NCI-H748 (cell line): ENCODE measurements around the gene MYH14.
"Not testable (repeated sequence)": the region's sequence is repeated elsewhere in the genome, so short reads cannot be mapped to it uniquely, and the experiment has no call there.

Experiments
- DNase-seq: peaks from one replicate; lab custom pipeline; 2025; ENCODE audit not compliant: unreplicated experiment; lab: John Stamatoyannopoulos, UW

The MYH14 gene

DNA sequence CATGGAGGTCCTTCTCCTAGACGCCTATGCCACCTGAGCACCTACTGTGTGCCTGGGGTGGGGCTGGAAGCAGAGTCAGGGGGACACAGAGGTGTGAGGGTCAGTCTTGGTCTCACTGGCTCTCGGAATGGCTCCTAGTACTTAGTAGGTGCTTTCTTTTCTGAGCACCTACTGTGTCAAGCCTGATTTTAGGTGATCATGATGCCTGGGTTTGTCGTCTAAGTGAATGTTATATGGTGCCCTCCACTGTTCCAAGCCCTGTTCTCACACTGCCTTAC is 20.0 kb downstream of the MYH14 start:
- no peak for DNase-seq

DNA sequence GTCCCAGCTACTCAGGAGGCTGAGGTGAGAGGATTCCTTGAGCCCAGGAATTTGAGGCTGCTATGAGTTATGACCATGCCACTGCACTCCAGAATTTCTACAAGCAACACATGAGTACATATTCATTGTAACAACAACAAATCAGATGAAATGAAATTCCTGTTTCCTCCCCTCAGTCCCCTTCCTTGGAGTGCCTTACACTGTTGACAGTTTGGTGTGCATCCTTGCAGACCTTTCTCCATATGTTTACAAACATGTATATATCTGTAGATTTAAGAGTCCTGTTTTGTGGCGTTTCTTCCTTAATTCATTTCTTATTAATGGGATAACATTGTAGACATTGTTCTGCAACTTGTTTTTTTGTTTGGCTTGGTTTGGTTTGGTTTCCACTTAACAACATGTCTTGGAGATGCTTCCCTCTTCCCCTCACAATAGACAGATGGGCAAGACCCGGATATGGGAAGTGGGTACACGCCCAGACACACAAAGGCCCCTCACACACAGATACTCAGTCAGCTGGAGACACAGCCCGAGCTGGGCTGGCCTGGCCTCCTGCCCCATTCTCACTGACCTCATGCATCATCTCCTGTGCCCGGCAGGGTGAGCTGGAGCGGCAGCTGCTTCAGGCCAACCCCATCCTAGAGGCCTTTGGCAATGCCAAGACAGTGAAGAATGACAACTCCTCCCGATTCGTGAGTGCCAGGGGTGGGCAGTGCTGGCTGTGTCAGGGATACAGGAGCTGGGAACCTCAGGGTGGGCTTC is 21.7 kb downstream of the MYH14 start:
- DNase-seq, result no peak

DNA sequence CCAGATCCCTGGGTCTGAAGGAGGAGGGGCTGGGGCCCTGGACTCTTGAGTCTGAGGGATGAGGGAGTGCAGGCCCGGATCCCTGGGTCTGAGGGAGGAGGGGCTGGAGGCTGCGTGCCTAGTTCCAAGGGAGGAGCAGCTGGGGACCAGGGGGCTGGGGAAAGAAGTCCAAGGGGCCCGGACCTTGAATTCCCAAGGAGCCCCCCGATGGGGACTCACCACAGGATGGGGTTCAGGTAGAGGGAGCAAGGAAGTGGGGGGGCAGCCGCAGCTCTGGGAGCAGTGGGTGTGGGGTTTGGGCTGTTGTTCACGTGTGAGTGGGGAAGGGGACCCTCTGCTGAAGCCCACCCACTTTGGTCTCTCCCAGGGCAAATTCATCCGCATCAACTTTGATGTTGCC is 23.1 kb downstream of the MYH14 start:
- DNase-seq, result no peak

DNA sequence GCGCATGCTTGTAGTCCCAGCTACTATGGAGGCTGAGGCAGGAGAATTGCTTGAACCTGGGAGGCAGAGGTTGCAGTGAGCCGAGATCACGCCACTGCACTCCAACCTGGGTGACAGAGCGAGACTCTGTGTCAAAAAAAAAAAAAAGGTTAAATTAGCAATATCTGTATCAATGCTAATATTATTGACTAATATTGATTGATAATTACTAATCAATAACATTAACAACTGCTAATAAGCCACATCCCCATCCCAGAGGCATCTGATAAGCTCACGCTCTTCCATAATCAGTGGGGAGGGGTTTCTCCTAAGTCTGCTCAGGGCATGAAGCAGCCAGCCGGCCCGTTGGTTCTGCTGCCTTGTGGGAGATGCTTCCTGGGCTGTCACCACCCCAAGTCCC is 24.7 kb downstream of the MYH14 start:
- not testable (repeated sequence) for DNase-seq

DNA sequence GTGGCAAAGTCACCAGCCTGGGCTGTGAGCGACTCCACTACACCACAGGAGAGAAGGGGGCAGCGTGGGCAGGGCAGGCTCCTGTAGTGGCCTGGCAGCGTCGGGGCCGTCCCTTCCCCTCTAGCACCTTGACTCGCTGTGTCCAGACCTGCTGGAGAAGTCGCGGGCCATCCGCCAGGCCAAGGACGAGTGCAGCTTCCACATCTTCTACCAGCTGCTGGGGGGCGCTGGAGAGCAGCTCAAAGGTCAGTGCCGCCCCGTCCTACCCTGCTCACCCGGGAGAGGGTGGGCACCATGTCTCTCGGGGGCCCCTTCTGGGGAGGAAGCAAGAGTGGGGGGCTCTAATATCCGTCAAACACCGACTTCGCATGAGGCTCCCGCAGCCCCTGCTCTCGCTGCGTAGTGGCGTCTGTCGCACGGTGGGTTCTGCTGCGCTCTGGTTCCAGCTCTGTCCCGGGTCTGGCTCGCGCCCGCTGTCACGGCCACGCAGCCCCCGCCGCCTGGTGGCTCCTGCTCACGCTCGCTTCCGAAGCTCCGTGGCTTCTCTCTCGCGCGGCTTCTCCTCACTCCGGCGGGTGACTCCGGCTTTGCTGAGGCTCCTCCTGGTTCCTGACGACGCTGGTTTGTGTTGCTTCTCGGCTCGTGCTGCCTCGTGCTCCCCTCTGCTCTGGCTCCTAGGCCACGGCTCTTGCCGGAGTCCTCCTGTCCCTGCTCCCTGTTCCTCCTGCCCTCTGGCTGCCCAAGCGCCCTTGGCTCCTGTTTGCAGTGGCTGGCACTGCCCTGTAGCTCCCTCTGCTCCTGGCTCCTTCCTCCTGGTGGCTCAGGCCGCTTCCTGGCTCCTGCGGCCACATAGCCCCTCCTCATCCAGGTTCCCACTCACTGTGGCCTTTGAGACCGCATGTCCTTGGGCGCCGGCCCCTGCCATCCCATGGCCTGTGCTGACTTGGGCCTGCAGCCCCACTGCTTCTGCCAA is 27.2 kb downstream of the MYH14 start:
- no peak for DNase-seq

DNA sequence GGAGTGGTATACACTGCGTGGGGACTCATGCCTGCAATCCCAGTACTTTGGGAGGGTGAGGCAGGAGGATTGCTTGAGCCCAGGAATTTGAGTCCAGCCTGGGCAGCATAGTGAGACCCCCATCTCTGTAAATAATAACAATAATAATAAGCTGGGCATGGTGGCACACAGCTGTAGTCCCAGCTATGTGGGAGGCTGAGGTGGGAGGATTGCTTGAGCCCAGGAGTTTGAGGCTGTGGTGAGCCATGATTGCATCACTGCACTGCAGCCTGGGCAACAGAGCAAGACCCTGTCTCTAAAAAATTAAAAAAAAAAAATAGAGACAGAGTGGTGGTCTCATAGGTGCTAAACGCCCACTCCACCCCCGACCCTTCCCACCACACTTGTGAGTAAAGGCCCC is 28.0 kb downstream of the MYH14 start:
- not testable (repeated sequence) for DNase-seq

DNA sequence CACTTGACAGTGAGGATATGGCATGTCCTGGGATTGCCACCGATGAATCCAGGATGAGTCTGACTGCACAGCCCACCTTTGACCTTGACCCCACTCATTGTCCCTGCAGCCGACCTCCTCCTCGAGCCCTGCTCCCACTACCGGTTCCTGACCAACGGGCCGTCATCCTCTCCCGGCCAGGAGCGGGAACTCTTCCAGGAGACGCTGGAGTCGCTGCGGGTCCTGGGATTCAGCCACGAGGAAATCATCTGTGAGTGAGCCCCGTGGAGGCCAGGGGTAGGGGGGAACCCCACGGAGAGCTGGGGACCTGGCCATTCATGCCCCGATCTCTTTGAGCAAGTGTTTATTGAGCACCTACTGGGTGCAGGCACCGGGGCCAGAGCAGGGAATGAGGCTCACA is 28.4 kb downstream of the MYH14 start:
- no peak for DNase-seq

DNA sequence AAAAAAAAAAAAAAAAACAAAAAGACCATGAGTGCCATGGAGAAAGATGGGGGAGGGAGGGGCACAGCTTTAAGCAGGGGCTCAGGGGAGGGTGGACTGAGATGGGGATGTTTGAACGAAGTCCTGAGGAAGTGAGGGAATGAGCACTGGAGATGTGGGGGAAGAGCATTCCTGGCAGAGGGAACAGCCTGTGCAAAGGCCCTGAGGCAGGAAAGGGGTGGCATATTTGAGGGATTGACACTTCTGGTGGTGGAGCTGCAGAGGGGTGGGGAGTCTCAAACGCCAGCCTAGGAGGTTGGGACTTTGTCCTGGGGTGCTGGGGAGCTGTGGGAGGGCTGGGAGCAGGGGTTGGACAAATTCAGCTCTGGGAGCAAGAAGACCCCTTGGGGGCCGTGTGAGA is 29.2 kb downstream of the MYH14 start:
- DNase-seq, result no peak

DNA sequence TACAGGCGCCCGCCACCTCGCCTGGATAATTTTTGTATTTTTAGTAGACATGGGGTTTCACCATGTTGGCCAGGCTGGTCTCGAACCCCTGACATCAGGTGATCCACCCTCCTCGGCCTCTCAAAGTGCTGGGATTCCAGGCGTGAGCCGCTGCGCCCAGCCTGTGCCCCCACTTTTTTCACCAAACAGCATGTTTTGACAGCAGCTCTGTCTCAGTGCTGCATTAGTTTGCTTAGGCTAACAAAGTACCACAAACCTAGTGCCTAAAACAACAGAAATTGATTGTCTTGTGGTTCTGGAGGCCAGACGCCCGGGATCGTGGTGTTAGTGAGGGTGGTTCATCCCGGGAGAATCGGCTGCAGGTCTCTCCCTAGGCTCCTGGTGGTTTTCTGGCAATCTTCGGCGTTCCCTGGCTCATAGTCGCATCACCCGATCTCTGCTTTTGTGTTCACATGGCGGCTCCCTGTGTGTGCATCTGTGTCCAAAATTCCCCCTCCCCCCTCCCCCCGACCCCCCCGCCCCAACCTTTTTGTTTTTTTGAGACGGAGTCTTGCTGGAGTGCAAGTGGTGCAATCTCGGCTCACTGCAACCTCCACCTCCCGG is 30.0 kb downstream of the MYH14 start:
- no peak for DNase-seq

DNA sequence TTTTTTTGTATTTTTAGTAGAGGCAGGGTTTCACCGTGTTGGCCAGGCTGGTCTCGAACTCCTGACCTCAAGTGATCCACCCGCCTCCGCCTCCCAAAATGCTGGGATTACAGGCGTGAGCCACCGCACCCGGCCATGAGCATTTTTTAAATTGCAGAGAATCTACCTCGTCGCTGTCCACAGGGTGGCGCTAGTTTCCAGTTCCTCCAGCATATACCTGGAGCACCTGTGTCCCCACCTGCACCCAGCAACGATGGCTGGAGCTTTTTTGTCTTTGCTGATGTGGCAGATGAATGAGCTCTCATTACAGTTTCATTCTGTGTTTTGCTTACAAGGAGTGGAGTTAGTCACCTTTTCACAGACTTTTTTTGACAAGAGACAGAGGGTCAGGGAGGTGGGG is 34.1 kb downstream of the MYH14 start:
- DNase-seq, result peak; percentile 61

DNA sequence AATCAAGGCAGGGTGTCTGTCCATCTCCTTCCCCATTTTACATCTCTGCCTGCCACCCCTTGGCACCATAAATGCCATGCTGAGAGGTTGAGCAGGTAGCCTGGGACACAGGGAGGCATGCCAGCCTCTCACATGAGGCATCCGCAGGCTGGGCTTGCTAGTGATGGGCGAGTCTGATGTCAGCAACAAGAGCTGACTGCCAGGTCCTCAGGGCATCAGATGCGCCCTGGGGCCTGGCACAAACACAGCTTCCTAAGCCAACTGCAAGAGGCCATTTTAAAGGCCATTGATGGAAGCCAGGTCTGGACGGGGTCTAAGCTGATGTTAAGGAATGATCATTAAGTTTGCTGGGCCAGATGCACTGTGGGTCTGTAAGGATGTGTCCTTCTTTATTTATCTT is 34.6 kb downstream of the MYH14 start:
- DNase-seq, result no peak

DNA sequence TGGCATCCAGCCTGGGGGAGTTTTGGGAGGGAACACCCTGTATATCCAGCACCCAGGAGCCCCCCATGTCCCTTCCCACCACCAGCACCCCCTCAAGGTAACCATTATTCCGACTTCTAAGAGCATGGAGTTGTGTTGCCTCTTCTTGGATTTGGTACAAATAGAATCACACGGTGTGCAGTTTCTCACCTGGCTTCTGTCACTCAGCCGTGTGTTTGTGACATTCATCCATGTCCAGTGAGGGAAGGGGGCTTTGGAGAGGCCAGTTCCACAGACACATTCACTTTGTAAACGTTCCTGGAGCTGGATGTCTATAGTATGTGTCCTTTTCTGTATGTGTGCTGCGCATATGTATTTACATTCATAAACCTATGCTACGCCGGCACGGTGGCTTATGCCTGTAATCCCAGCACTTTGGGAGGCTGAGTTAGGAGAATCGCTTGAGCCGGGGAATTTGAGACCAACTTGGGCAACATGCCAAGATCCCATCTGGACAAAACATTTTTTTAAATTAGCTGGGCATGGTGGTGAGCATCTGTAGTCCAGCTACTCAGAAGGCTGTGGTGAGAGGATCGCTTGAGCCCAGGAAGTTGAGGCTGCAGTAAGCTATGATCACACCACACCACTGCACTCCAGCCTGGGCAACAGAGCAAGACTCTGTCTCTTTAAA is 36.6 kb downstream of the MYH14 start:
- no peak for DNase-seq

DNA sequence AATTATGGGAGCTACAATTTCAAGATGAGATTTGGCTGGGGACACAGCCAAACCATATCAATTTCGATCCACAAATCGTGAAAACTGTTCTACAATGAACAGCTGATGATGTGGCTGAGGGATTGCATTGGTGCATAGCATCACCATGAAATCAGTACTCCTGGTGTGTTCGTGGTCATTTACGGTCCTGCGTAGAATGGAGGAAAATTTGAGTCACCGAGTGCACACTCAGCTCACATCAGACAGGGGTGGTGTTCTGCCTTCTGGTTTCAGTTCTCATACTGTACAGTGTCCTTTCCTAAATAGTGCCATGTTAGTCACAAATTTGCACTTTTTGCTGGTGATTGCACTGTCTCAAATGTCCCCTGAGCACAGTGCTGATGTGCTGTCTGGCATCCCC is 39.2 kb downstream of the MYH14 start:
- no peak for DNase-seq

DNA sequence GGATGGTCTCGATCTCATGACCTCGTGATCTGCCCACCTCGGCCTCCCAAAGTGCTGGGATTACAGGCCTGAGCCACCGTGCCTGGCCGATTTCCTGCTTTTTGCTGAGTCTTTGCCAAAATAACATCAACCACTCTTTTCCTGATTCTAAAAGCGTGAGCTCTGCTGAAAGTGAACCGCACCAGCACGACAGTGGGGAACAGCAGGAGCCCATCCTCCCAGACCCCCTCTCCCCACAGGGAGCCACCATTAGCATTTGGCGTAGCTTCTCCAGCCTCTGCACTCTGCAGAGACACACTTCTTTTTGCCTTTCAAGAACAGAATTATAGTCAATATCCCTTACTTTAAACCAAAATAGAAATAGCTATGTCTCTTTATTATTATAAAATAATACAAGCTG is 41.3 kb downstream of the MYH14 start:
- no peak for DNase-seq

DNA sequence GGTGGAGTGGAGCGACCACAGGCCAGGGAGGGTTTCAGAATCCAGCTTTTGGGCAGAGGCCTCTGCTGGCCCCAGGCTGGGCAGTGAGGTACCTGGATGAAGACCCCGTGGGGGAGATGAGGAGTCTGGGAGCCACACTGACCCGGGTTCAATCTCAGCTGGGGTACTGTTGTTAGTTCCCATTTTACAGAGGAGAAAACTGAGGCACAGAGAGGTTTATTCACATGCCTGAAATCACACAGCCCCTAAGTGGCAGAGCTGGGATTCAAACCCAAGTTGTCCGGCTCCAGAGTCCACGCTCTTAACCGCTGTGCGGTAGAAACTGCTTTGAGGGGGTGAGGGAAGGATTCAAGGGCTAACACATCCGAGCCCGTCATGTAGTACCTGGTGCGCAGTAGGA is 45.0 kb downstream of the MYH14 start:
- DNase-seq, result no peak

DNA sequence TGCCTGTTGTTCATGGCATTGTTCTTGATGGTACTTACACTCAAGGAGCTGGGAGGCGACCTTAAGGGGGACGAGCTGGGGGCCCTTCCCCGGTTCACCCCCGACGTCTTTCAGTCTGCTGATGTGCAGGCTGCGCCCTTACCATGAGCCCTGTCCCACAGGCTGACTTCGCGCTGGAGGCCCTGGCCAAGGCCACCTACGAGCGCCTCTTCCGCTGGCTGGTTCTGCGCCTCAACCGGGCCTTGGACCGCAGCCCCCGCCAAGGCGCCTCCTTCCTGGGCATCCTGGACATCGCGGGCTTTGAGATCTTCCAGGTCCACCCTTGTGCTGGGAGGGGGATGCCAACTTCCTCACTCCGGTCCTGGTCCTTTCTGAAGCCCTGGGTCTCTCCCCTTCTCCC is 45.4 kb downstream of the MYH14 start:
- no peak for DNase-seq

DNA sequence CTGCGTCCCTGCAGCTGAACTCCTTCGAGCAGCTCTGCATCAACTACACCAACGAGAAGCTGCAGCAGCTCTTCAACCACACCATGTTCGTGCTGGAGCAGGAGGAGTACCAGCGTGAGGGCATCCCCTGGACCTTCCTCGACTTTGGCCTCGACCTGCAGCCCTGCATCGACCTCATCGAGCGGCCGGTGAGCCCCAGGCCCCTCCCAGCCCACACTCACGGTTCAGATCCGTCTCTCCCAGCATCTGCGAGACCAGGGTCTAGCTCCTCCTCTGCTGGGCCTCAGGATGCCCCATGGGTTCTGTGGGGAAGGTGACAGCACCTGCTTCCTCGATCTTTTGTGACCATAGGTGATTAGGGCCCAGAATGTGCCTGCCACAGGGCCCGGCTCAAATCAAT is 46.2 kb downstream of the MYH14 start:
- no peak for DNase-seq

DNA sequence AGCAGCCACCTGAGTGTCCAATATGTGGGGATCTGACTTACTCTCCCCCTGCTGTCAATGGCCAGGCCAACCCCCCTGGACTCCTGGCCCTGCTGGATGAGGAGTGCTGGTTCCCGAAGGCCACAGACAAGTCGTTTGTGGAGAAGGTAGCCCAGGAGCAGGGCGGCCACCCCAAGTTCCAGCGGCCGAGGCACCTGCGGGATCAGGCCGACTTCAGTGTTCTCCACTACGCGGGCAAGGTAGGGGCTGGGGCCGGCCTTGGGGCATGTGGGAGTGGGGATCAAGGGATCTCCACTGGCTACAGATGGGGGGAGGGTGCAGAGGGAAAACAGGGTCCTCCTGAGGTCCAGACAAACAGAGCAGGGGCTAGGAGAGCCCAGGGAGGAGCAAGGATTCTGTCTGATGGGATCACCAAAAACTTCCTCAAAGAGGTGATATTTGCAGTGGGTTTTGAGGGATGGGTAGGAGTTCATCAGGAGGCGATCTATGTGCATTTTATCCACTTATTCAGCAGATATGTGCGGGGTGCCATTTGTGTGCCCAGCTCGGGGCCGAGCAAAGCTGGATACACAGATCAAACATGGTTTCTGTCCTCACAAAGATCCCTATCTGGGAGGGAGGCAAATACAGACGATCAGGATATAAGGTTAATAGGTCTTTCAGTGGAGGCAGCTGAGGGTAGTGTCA is 47.2 kb downstream of the MYH14 start:
- DNase-seq, result no peak

DNA sequence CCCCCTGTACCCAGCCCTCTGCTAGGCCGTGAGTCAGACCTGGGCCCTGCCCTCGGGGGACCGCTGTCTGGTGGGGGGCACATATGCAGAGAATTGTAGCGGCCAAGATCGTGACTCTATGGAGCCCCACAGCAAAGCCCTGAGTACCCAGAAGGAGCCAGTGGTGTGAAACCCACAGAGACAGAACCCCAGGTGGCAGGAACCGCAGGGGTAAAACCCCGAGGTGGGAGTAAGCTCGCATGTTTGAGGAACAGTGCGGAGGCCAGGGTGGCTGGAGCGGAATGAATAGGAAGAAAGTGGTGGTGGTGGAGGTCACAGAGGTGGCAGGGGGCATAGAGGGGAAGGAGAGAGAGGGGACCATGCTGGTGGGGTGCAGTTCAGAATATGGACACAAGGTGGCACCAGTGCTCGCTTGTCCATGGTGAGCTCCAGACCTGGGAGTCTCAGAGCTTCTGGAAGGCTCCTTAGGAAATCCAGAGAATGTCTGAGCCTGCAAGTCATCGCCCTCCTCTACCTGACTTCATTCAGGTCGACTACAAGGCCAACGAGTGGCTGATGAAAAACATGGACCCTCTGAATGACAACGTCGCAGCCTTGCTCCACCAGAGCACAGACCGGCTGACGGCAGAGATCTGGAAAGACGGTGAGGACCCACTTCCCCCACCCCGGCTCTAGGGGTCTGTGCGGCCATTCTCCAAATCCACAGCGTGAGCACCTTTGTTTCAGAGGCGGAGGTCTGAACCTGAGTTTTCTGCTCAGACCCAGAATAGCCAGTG is 48.9 kb downstream of the MYH14 start:
- DNase-seq, result peak; percentile 27

DNA sequence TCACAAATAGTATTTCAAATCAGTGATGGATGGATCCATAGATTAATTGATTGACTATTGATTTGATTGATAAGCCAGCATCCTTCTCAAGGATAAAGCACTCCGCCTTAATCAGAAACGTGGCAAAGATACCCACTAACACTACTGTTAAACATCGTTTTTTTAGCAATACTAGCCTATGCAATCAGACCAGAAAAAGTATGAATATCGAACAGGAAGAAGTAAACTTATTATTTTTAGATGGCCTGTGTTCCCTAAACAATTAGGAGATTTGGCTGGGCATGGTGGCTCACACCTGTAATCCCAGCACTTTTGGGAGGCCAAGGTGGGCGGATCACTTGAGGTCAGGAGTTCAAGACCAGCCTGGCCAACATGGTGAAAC is 49.5 kb downstream of the MYH14 start:
- DNase-seq, result no peak
